HAP-1 (cell line): Measurements from ENCODE around the gene VPS41.

Experiments
- DNase-seq, 2 experiments: peaks; one replicate each; pipeline ENCODE4 v3.0.0-alpha.2; 2016 to 2020; ENCODE audit warnings: low spot score in 2 of 2
- H3K27me3 ChIP-seq: fragments of 250-450 bp; sonication (Bioruptor Pico); 2 replicates; pipeline ENCODE4 v1.5.1; 2020; ENCODE audit warnings: low read depth, mild to moderate bottlenecking, moderate library complexity
- H3K36me3 ChIP-seq: fragments of 250-450 bp; sonication (Bioruptor Pico); replicated peaks from 2 replicates; pipeline ENCODE4 v1.5.1; 2020; ENCODE audit warnings: mild to moderate bottlenecking
- H3K4me1 ChIP-seq: fragments of 250-450 bp; sonication (Bioruptor Pico); 2 replicates; pipeline ENCODE4 v1.5.1; 2020; ENCODE audit warnings: mild to moderate bottlenecking
- H3K4me3 ChIP-seq: fragments of 250-450 bp; sonication (Bioruptor Pico); 2 replicates; pipeline ENCODE4 v1.5.1; 2020; ENCODE audit warnings: mild to moderate bottlenecking, moderate library complexity
- H3K9me3 ChIP-seq: fragments of 250-450 bp; sonication (Bioruptor Pico); 2 replicates; pipeline ENCODE4 v1.5.1; 2020; ENCODE audit warnings: mild to moderate bottlenecking, moderate library complexity
- in situ Hi-C: fragments of 300-500 bp; cut with MboI; formaldehyde crosslinking; loops from 3 replicates; pipeline ENCODE4 v1.14.3; 2020; ENCODE audit warnings: low sequenced_read_pairs, inconsistent platforms, mixed read lengths

VPS41 gene

GRCh38 chr7:38703093-38703492, 205.9 kb downstream of the VPS41 start:
- Histone ChIP-seq H3K36me3 (no peaks in the 10 kb centered on the region), H3K9me3 (no peaks in the 10 kb centered on the region)

GRCh38 chr7:38702002-38702535, 206.9 kb downstream of the VPS41 start:
- no peak overlapping the region for H3K4me3 ChIP-seq
- no peaks in the 10 kb centered on the region for H3K36me3 ChIP-seq
- in situ Hi-C loops, result no loop called here
- DNase-seq, result no peak
- H3K9me3 ChIP-seq, result no peaks in the 10 kb centered on the region
- no peaks in the 10 kb centered on the region for H3K4me1 ChIP-seq
- peaks cover 12% of the 10 kb centered on the region for H3K27me3 ChIP-seq

More at GRCh38 chr7:38703093-38703492, 205.9 kb downstream of the VPS41 start:
- Histone ChIP-seq H3K27me3 (peaks cover 16% of the 10 kb centered on the region), H3K4me1 (no peaks in the 10 kb centered on the region), H3K4me3 (no peak overlapping the region)
- in situ Hi-C loops, result no loop called here
- no peak for DNase-seq

DNA sequence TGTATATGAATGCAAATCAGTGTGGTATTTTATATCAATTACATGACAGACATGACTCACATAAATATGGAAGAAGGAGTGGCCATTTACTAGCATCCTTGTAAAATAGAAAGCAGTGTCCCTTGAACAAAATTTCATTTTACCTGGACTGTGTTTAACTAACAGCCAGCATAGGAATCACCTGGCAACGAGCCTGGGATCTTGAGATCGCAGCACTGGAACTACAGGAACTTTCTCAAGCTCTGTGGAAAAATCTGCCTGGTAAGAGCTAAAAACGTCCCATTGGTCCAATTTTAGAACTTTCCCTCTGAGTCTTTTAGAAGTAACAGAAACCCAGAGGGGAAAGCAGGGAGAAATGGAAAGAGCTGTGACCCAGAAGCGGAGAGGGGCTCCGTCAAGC, 208.9 kb downstream of the VPS41 start:
- H3K36me3 ChIP-seq, result no peaks in the 10 kb centered on the region
- no peaks in the 10 kb centered on the region for H3K9me3 ChIP-seq
- H3K4me3 ChIP-seq, result no peak overlapping the region
- H3K27me3 ChIP-seq, result peaks cover 6% of the 10 kb centered on the region; the same call in 1 of the 2 replicates
- DNase-seq, result no peak
- H3K4me1 ChIP-seq, result no peaks in the 10 kb centered on the region
- in situ Hi-C loops, result no loop called here

DNA sequence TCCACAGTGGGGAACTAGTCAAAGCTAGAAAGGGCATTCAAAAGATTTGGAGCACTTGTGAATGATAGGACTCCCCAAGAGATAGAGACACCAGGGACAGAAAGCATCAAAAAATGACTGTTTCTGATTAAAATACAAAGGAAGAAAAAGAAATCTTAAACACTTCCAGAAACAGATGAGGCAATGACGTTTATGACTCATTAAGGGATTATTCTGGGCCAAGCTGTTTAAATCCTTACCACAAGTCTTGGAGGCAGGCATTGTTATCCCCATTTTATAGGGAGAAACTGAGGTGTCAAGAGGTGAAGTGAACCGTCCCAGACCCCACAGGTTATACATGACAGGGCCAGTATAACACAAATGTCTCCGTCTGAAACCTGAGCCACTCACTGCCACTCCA, 209.5 kb downstream of the VPS41 start:
- no peak for DNase-seq

DNA sequence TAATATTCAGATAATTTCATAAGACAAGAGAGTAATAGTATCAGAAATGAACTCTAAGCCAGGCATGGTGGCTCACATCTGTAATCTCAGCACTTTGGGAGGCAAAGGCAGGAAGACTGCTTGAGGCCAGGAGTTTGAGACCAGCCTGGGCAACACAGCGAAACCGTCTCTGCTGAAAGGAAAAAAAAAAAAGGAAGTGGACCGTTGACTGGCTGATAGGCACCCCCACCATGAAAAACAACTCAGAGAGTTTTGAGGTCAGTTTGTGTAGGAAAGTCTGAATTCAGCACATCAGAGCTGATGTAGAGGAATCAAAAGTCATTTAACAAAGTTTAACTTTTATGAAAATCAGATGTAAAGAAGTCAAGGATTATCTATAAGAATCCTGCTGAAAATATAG, 214.7 kb downstream of the VPS41 start:
- no peak for DNase-seq
- in situ Hi-C loops, result no loop called here
- Histone ChIP-seq H3K4me1 (no peaks in the 10 kb centered on the region), H3K9me3 (no peaks in the 10 kb centered on the region), H3K27me3 (no peaks in the 10 kb centered on the region), H3K36me3 (no peaks in the 10 kb centered on the region), H3K4me3 (no peak overlapping the region)

More for the DNA sequence above, 209.5 kb downstream of the VPS41 start:
- in situ Hi-C loops, result no loop called here
- peaks cover 6% of the 10 kb centered on the region; the same call in 1 of the 2 replicates for H3K27me3 ChIP-seq
- no peaks in the 10 kb centered on the region for H3K36me3 ChIP-seq
- H3K9me3 ChIP-seq, result no peaks in the 10 kb centered on the region
- no peaks in the 10 kb centered on the region for H3K4me1 ChIP-seq
- H3K4me3 ChIP-seq, result no peak overlapping the region

GRCh38 chr7:38686888-38687287, 222.1 kb downstream of the VPS41 start:
- H3K27me3 ChIP-seq, result peaks cover 2% of the 10 kb centered on the region
- in situ Hi-C loops, result no loop called here
- no peak for DNase-seq
- H3K4me3 ChIP-seq, result no peak overlapping the region
- no peaks in the 10 kb centered on the region for H3K4me1 ChIP-seq
- no peaks in the 10 kb centered on the region for H3K9me3 ChIP-seq
- no peaks in the 10 kb centered on the region for H3K36me3 ChIP-seq

- DNase-seq, result no peak
- Histone ChIP-seq H3K9me3 (no peaks in the 10 kb centered on the region), H3K4me1 (no peaks in the 10 kb centered on the region), H3K4me3 (no peak overlapping the region), H3K27me3 (peaks cover 2% of the 10 kb centered on the region), H3K36me3 (no peaks in the 10 kb centered on the region)
- in situ Hi-C loops, result no loop called here
These were observed 223.1 kb downstream of the VPS41 start for GRCh38 chr7:38685851-38686250.

DNA sequence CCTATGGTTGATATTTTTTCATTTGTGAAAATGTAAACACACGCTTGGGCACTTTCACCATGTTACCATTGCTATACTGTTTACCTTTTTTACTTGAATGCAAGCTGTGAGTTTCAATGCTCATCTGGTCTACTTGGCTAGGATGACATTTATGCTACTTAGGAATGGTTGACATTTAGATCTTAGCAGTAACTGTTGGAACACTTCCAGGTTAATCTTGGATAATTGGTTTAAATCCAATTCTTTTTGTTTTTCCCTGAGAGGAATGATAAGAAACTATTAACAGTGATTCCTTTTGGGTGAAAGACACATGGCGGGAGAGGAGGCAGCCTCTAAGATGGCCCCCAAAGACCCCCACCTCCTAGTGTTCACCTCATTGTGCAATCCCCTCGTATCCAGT, 226.4 kb downstream of the VPS41 start:
- Histone ChIP-seq H3K27me3 (peaks cover 2% of the 10 kb centered on the region), H3K4me3 (no peak overlapping the region), H3K9me3 (no peaks in the 10 kb centered on the region), H3K4me1 (no peaks in the 10 kb centered on the region), H3K36me3 (no peaks in the 10 kb centered on the region)
- no peak for DNase-seq
- in situ Hi-C loops, result no loop called here

GRCh38 chr7:38681882-38682281, 227.1 kb downstream of the VPS41 start:
- H3K4me1 ChIP-seq, result no peaks in the 10 kb centered on the region
- no peak overlapping the region for H3K4me3 ChIP-seq
- in situ Hi-C loops, result no loop called here
- no peaks in the 10 kb centered on the region for H3K9me3 ChIP-seq
- H3K36me3 ChIP-seq, result no peaks in the 10 kb centered on the region
- DNase-seq, result no peak
- peaks cover 2% of the 10 kb centered on the region for H3K27me3 ChIP-seq

DNA sequence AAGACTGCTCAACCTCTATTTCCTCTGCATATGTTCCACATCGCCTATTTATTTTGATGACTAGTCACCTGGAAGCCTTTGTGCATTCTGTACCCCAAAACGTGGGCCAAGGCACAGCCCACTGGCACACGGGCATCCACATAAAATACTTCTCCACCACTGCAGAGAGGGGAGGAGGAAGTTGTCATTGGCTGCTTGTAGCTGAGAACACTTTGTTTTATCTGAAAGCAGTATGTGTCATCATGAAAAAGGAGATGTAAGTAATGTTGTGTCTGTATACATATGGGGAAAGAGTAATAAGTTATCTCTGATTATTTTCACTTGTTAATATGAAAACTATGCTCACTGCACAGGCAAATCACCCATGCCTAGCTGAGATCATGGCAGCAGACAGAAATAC, 229.6 kb downstream of the VPS41 start:
- H3K27me3 ChIP-seq, result peaks cover 2% of the 10 kb centered on the region
- no peaks in the 10 kb centered on the region for H3K4me1 ChIP-seq
- DNase-seq, result no peak
- no peaks in the 10 kb centered on the region for H3K36me3 ChIP-seq
- no peak overlapping the region for H3K4me3 ChIP-seq
- H3K9me3 ChIP-seq, result no peaks in the 10 kb centered on the region
- in situ Hi-C loops, result no loop called here

GRCh38 chr7:38678698-38679054, 230.3 kb downstream of the VPS41 start:
- Histone ChIP-seq H3K4me1 (no peaks in the 10 kb centered on the region), H3K36me3 (no peaks in the 10 kb centered on the region), H3K4me3 (no peak overlapping the region), H3K27me3 (peaks cover 2% of the 10 kb centered on the region), H3K9me3 (no peaks in the 10 kb centered on the region)
- in situ Hi-C loops, result no loop called here
- DNase-seq, result no peak

DNA sequence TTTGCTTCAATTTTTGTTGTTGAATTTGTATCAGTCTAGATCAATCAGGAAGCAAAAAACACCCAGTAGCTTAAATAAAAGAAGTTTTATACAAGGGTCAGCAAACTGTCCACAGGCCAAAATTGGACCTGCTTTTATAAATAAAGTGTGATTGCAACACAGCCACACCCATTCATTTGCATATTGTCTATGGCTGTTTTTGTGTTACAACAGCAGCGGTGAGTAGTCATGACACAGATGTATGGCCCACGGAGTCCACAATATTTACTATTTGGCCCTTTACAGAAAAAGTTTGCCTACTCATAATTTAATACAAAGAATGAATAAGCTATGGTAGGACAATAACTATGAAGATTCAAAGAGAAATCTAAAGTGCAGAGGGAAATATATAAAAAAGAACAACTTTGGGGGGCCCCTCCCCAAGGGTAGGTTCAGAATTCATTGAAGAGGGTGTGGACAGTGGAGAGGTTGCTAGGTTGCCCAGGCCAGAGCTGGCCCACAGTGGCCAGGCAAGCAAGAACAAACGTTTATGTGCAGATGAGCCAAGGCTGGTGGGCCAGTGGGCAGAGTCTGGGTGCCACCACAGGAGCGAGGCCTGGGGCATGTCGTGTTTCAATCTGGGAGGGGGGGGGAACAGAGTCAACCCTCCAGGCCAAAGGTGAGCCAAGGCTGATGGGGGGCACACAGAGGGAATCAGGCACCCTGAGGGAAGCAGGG, 230.9 kb downstream of the VPS41 start:
- Histone ChIP-seq H3K27me3 (peaks cover 2% of the 10 kb centered on the region; the same call in 1 of the 2 replicates), H3K4me1 (no peaks in the 10 kb centered on the region), H3K9me3 (no peaks in the 10 kb centered on the region), H3K36me3 (no peaks in the 10 kb centered on the region), H3K4me3 (no peak overlapping the region)
- in situ Hi-C loops, result no loop called here
- DNase-seq, result no peak

DNA sequence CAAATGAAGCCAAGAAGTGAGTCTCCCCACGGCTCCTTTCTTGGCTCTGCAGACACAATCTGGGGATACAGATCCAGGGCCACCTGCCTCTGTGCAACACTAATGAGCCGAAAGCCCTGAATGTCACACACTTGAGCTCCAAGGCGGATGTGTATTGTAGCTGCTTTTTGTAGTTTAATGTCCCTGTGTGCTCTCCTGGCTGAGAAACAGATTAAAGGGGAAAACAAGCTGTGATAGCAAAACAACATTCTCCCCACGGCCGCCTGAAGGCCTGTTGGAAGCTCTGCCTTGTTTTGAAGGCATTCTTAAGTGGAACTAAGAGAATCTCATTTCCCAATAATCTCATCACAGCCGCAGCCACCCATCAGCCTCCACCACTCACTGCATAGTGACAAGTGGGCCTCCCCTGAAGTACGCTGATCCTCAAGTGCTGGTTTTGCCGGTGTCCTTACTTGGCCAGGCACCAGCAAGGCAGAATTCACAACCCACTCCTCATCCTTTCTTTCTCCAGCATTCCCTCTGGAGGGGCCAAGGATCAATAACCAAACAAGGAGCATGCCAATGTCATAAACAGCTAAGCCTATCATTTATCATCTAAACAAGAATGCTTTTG, 233.4 kb downstream of the VPS41 start:
- no peak for DNase-seq
- H3K4me3 ChIP-seq, result no peak overlapping the region
- in situ Hi-C loops, result no loop called here
- H3K36me3 ChIP-seq, result no peaks in the 10 kb centered on the region
- no peaks in the 10 kb centered on the region; the same call in 1 of the 2 replicates for H3K27me3 ChIP-seq
- H3K4me1 ChIP-seq, result no peaks in the 10 kb centered on the region
- H3K9me3 ChIP-seq, result no peaks in the 10 kb centered on the region

GRCh38 chr7:38674513-38674912, 234.5 kb downstream of the VPS41 start:
- Histone ChIP-seq H3K9me3 (no peaks in the 10 kb centered on the region), H3K36me3 (no peaks in the 10 kb centered on the region), H3K4me3 (no peak overlapping the region), H3K27me3 (no peaks in the 10 kb centered on the region), H3K4me1 (no peaks in the 10 kb centered on the region)
- in situ Hi-C loops, result no loop called here
- DNase-seq, result no peak
